NCI-H2081 treated with DMSO at 0.1 percent for 48 hours (cell line): ENCODE results near the gene R3HDM2.

ENCODE experiments used
- DNase-seq: peaks from one replicate; lab custom pipeline; 2025; lab: John Stamatoyannopoulos, UW

R3HDM2 gene

DNA sequence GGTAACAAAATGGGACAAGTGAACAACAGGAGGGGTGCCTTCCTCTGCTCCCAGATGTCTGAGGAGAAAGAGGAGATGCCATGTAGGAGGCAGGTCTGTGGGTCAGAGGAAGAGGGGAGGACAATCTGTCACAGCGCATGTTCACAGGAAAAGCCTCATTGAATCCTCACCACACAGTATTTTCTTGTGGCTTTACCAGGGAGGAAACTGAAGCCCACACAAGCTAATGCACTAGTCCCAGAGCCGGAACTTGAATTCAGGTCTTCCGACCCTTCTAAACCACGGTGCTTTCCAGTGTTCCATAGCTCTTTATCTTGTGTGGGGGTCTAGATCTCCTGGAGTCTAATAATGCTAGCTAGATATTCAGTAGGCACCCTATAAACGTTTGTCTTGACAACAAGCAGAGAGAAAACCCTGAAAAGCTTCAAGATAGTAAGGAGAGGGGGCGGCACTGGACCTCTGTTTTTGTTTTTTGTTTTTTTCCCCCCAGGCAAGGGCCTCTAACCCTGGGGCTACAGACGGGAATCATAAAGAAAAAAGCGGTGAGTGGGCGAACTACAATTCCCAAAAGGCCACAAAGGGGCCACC is 201.7 kb downstream of the R3HDM2 start:
- DNase-seq: no peak

DNA sequence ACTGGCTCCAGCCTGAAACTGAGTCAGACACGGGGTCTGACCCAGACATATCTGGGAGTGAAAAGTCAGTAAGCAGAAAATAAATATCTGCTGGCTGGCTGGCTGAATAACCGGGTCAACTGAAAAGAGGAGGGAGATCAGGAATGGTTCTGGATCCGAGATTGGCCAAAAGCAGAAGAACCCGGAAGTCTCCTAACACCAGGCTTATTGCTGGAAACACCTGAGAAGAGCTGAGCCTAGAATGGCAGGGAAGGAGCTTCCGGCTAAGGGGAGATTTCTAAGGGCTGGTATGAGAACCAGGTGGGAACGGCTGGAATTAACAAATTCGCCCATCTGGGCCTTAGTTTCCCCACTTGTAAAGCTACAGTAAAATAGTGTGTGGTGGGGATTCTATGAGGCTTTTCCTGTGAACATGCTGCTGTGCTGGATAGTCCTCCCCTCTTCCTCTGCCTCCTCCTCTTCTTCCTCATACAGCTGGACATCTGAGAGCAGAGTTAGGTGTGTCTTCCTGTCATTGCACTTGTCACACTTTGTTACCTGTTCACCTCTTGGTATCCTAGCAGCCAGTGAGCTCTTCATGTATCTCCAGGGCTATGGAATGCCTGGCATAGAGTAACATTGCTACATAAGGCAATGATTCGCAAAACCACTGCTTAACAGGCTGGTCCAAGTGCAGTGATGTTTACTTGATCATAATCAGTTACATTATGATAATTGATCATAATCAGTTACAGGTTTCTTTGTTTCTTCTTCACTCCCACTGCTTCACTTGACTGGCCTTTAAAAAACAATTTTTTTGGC is 203.3 kb downstream of the R3HDM2 start:
- DNase-seq: no peak

DNA sequence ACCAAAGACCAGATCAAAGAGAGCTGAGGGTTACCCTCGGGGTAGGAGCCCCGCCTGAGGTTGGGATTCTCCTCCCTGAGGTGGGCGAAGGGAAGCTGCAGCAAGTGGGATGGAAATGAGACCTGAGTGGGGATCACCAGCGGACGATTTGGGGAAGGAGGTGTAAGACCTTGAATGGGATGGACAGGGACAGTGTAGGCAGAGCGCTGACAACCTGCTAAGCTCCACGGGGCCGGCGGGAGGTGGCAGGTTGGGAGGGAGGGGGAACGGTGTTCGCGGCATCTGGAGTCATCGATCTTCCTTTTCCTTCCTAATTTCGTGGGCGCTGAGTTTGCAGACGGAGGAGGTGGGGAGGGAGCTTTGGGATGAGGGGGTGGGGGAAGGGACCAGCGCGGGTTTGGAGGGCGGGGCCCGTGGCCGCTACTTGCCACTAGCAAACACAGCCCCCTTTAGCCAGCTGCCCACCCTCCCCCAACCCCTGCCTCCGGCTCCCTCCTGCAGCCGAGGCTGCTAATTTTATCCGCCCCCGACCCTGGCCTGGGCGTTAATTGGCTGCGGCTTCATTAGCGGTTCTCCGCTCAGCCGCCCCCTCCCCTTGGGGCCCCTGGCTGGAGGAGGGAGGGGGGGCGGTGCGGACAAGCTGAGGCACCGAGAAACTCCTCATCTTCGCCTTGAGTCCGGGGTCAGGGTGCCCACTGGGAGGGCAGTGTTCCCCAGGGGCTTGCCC is 204.1 kb downstream of the R3HDM2 start:
- no peak for DNase-seq

DNA sequence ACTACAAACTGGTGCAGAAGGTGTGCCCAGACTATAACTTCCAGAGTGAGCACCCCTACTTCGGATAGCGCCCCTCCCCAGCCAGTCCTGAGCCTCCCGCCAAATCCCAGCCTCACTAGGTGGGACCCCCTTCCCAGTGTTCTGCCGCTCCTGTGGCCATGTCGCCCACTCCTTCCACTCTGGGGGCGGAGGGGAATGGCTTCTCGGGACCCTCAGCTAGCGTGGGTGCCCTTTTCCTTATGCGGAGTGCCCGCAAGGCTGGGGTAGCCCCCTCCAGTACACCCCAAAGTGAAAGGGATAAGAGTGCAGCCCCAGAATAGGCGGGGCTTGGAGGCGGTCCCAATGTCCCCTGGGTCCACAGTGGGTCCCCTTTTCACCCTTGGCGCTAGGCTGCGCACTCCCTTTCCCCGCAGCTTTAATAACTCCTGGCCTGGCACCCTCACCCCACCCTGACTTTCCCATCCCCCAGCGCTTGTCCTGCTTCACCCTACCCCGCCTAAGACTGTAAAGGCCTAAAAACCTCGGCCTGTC is 205.1 kb downstream of the R3HDM2 start:
- DNase-seq: no peak

DNA sequence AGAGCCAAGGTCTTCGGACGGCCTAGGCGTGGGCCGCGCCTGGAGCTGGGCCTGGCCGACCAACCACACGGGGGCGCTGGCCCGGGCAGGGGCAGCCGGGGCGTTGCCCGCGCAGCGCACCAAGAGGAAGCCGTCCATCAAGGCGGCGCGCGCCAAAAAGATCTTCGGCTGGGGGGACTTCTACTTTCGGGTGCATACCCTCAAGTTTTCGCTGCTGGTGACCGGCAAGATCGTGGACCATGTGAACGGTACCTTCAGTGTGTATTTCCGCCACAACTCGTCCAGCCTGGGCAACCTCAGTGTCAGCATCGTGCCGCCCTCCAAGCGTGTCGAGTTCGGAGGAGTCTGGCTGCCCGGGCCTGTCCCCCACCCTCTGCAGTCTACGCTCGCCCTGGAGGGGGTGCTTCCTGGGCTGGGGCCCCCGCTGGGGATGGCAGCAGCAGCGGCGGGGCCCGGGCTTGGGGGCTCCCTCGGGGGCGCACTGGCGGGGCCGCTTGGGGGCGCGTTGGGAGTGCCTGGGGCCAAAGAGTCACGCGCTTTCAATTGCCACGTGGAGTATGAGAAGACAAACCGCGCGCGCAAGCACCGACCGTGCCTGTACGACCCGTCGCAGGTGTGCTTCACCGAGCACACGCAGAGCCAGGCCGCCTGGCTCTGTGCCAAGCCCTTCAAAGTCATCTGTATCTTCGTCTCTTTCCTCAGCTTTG is 205.7 kb downstream of the R3HDM2 start:
- no peak for DNase-seq

DNA sequence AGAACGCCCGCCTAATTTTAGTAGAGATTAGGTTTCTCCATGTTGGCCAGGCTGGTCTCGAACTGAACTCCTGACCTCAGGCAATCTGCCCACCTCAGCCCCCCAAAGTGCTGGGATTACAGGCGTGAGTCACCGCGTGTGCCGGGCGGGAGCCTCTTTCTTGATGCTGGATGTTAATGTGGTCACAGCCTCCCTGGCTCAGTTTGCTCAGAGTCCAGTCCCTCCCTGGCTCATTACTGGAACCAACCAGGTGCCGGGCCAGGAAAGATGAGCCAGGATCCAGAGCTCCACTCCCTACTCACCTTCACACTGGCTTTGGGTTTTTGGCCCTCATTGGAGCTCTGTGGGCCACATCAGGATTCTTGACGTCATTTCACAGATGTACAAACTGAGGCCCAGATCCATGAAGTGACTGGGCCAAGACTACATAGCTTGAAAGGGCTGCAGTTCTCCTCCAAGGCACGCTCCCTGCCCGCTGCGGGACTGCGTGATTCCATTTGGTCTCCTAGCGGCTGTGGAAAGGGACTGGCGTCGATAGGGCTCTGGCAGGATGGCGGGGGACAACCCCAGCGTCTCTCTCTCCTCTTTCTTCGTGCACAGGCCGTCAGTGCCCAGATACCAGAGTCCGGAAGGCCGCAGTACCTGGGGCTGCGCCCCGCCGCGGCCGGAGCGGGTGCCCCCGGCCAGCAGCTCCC is 206.4 kb downstream of the R3HDM2 start:
- no peak for DNase-seq

DNA sequence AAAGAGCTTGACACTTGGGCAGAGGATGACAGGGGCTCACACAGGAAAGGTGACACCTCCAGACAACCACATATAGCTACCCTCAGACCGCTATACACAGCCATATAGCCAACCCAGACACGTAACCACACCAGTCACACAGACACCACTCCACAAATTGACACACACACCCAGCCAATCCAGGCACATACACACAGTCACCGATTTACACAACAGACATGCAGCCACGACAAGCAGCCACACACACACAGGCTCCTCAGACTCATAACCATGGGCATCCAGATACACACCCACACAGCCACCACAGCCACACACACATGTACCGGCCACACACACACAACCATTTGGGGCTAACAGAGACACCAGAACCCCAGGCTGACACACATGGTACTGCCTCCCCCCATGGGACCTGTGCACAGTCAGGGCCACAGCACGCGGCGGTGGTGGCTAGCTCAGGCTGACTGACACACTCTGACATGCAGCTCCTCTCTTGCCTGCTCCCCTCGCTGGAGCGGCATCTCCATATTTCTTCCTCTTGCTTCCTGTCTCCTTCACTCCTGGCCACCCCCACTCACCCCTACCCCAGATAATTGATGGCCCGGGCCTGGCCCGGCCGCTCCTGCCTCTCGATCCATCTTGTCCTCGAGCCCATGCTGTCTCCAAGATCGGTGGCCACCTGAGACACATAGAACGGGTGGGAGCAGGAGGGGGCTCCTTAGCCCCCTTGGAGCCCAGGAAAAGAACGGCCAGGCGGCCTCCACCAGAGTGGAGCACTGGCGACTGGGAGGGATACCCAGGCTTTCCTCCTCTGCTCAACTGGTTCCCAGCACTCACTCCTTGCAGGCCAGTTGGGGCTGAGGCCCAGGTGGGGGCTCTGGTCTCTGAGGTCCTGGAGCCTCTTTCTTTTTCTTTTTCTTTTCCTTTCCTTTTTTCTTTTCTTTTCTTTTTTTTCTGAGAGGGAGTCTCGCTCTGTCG is 207.4 kb downstream of the R3HDM2 start:
- DNase-seq: no peak

DNA sequence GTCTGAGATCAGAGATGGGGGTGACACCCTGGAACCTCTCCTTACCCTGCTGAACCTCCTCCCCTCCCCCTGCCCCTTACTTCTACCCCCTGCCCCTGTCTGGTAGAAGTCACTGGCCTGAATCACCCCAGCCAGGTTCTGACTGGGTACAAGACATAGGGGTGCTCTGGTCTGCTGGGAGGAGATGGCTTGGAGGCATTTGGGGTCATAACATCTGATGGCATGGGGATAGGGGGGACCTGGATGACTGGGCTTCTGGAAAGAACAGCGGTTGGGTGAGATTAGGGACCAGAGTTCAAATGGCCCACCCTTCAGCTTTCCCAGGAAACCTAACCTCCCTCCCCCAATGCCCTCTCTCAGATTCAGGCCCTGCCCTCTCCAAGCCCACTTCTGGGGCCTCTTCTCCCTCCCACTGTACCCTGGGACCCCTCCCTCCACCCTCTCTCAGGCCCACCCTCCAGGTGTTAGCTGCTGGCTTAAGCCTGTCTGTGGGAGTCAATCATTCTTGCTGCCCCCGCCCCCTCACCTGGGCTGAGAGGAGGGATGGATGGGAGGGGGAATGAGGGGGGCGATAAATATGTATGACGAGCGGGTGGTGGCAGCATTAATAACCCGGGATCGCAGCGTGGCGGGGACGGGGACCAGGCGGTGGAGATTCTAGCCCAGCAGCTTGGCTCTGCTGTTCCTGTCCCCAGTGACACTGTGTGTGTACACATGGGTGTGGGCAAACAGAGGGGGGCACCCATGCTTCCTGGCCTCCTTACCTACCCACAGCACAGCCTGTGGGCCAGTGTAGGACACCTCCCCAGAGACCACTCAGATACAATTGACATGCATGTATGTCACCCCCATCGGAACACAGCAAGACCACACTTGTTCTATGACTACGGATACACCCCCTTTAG is 208.3 kb downstream of the R3HDM2 start:
- no peak for DNase-seq

DNA sequence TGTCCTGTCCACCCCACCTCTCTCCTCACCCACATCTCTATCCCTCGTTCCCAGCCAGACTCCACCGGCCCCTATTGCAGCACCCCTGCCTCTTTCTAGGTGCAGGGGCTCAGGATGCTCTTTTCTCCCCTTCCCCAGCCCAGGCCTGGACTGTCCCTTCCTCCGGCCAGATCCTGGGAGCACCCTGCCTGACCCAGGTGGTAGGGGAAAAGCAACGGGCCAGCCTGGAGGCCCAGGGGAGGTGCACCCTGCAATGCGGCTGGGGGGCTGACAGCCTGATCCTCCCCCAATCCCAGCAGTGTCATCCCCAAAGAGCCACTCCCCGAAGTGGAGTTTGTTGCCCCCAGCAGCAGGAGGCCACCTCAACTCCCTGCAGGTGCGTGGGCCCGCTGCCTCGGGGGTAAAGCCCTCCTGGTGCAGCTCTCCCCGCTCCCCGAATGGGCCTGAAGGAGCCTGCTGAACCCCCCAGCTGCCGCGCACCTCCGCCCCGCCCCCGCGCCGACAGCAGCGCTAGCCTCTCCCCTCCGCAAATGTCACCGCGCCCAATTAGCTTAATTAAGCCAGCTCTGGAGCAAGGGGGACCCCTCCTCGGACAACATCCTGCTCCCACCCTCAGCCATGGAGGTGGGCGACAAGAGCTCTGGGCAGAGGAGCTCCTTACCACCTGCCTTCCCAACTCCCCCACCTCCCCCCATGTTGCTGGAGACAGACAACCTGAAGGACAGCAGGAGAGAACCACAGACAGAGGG is 209.5 kb downstream of the R3HDM2 start:
- no peak for DNase-seq

DNA sequence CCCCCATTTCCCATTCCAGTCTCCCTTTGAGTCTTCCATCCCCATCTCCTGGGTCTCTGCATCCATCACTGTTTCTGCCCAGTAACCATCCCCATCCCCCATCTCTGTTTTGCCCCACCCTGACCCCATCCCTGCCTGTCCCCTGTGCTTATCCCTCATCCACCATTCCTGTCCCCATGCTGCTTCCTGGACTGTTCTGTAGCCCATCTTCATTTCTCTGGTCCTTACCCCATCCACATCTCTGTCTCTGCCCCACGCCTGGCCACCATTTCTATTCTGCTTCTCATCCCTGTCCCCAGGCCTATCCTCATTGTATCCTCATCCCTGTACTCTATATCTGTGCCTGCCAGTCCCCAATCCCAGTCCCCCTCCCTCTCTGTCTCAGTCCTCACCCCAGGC is 210.1 kb downstream of the R3HDM2 start:
- DNase-seq: no peak

DNA sequence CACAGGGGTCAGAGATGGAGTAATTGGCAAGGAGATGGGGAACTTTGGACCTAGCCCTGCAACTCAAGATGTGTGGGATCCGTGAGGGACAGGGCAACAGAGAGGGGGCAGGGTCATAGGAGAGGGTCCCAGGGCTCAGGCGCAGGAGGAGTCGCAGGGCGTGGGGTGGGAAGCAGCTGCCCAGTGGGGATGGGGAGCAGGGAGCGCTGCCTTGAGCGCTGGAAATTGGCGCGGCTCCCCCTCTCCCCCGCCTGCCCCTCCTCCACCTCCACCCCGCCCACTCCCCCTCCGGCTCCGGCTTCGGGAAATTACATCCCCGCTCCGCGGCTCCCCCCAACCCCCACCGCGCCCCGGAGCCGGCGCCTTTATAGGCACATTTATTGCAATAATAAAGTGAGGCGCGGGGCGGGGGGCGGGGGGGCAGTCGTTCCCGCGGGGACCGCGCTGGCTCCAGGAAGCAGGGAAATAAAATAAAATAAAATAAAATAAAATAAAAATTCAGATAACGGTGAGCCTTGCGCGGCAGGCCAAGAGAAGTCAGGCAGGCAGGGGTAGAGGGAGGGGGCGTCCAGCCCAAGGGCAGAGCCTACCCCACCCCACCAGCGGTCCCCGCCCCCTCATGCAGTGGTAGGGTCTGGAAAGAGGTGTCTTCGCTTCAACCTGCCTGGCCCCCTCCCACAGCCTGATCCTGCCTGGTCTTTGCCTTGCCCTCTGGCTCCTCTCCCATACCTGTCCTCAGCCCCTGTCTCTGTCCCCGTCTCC is 210.7 kb downstream of the R3HDM2 start:
- DNase-seq: no peak

DNA sequence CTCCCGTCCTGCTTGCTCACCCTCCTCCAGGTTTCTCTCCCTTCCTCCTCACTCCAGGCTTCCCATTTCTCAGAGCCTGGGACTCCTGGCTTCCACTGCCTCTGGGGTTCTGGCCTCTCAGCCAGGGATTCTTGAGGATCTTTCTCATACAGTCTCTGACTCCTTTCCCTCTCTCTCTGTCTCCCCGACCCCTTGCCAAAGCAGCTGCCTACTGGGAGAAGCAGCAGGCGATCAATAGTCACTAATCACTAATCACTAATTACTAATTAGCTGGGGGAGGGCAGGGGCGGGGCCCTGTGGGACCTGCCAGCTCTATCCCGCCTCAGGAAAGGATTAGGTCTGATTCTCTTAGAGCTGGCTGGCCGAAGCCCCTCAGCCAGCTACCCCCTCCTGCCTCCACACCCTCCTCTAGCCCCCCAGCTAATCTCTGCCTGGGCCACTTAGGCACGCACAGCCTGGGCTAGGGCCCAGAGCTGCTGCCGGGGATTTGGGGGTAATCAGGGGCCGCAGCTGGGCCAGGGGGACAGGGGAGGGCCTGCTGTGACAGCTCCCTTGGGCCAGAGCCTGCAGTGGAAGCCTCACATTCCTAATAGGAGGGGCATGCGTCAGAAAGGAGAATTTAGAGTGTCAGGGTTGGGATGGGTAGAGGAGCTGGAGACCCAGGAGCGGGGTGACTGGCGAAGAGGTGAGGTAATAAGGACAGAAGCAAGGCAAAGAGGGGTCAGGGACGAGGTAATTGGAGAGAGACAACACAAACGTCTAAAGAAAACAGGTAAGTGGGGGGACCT is 211.4 kb downstream of the R3HDM2 start:
- DNase-seq: no peak

DNA sequence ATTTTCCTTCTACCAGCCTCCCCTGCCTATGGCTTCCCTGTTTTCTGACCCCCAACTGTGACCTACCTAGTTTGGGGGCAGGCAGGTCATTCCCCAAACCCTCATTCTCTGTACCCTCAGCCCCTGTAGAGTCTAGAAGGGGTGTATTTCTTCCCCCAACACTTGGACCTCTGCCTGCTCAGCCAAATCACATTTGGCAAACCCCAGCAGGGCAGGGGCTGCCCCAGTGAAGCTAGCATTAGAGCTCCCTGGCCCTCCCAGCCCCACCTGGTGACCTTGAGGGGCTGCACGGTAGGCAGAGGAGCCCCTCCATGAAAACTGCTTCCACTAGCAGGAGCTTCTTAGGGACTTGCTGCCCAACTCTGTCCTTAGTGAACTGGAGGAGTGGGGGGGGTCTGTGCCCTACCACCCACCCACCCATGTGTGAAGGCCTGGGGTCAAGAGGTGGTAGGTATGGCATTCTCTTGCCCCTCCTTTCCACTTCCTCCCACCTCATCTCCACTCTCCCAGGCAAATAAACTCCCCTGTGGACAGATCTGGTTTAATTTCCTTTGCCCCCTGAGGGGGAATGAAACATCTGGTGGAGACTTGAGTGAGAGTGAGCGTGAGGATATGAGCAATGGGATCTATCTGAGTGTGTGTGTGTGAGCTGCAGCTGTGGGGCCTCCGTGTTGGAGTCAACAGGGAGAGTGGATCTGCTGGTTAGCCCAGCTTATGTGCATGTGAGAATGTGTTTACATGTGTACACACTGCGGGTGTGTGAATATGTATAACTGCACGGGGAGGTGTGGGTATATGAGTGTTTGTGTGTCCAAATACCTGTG is 212.6 kb downstream of the R3HDM2 start:
- DNase-seq: no peak

DNA sequence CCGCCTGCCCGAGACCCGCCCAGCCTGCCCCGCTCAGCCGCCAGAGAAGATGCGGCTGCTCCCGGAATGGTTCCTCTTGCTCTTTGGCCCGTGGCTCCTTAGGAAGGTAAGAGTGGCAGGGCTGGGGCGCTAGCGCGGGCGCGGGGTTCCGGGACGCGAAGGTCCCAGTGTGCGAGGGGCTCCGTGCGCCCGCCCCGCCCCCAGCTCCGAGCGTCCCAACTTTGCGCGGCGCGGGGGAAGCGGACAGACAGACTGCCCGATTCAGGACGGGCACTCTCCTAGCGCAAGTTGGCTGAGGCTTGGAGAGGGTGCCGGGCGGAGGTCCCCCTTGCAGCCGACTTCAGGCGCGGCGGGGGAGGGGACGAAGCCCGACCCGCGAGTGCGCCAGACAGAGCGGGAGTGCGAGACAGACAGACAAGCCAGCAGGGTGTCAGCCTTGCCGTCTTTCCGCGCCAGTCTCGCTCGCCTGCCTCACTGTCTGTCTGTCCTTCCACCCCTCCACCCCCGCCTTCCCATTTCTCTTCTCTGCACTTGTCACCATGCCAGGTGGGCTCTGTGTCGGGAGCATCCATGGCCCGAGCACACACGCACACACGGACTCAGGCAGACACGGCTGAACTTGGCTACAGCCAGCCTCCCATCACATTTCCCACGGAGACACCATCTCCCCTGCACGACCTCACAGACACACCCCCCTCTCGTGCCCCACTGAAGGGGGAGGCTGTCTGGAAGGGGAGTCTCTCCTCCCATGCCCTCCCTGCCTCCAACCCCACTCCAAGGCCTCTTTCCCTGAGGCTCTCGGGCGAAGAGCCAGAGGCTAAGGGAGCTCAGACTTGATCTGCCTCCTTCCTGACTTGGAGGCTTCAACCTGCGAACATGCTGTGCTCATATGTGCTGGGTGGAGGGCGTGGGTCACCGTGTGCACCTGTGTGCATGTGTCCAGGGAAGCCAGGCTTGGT is 213.6 kb downstream of the R3HDM2 start:
- DNase-seq: no peak
